HG02840 (cell line): Measurements from ENCODE around the gene DCAF11.

ENCODE experiments used
- ATAC-seq: cut with Tn5 transposase; IDR thresholded peaks from one replicate; pipeline ENCODE4 v1.9.1; 2021; ENCODE audit warnings: mild to moderate bottlenecking, moderate library complexity, moderate number of reproducible peaks; ENCODE audit not compliant: unreplicated experiment, low FRiP score

DCAF11 gene

DNA sequence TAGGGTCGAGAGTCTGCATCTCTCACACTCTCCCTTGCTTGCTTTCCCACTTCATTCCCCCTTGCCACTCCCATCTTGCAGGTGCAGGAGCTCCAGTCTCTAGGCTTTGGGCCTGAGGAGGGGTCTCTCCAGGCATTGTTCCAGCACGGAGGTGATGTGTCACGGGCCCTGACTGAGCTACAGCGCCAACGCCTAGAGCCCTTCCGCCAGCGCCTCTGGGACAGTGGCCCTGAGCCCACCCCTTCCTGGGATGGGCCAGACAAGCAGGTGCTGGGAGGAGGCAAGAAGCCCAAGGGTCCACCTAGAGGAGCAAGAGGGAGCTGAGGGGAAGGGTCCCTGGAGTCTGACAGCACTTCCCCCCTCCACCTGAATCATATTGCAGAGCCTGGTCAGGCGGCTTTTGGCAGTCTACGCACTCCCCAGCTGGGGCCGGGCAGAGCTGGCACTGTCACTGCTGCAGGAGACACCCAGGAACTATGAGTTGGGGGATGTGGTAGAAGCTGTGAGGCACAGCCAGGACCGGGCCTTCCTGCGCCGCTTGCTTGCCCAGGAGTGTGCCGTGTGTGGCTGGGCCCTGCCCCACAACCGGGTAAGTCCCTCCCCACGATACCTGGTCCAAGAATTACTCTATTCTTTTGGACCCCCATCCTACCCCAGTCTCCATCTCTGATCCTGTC lies 37.0 kb downstream of the DCAF11 start:
- ATAC-seq, result no peak

DNA sequence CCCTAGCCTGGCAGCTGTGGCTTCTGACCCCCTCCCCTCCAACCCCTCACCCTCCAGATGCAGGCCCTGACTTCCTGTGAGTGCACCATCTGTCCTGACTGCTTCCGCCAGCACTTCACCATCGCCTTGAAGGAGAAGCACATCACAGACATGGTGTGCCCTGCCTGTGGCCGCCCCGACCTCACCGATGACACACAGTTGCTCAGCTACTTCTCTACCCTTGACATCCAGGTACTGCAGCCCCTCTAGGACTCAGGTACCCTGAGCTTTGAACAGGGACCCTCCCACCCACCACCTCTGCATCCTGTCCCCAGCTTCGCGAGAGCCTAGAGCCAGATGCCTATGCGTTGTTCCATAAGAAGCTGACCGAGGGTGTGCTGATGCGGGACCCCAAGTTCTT lies 40.5 kb downstream of the DCAF11 start:
- no peak for ATAC-seq

DNA sequence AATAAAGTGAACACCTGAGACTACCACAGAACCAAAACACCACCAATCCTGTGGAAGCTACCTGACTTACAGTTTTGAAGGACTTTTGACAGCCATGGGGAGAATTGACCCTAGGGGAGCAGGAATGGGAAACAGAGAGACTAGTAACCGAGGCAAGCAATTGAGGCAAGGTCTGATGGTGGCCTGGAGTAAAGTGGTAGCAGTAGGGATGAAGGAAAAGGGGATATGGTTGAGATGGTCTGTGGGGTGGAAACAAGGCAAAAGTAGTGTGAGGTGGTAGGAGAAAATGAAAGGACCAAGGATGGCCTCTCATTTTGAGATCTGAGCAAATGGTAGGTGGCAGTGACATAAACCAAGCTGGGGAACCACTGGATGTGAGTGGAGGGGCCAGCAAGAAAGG lies 42.3 kb downstream of the DCAF11 start:
- ATAC-seq, result no peak

DNA sequence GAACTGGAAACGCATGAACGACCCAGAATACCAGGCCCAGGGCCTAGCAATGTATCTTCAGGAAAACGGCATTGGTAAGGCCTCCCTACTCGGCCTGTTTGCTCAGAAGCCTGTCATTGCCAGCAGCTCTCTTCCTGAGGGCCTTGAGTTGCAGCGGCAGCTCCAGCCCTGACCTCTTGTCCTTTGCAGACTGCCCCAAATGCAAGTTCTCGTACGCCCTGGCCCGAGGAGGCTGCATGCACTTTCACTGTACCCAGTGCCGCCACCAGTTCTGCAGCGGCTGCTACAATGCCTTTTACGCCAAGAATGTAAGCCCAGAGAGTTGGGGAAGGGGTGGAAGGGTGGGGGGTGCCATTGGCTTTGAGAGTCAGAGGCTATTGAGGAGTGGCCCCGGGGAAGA lies 42.8 kb downstream of the DCAF11 start:
- ATAC-seq, result no peak

DNA sequence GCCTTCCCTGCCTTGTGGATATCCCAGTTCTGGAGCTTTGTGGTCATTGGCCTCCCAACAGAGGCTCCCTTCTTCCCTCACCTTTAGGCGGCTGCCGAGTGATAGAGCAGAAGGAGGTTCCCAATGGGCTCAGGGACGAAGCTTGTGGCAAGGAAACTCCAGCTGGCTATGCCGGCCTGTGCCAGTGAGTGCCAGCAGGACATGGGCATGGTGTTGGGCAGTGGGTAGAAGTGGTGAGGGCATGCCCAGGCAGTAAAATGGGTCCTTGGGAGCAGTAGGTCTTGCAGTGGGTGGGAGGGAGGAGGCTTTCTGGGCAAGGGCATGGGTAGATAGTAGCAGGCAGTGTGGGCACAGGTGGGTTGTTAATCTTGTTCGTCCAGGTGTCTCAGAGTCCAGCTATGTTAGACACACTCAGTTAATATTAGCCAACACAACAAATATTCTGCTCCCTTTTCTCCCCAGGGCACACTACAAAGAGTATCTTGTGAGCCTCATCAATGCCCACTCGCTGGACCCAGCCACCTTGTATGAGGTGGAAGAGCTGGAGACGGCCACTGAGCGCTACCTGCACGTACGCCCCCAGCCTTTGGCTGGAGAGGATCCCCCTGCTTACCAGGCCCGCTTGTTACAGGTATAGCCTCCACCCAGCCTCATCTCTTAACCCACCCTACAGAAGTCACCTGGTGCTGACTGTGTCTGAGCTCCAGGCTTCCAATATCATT lies 45.4 kb downstream of the DCAF11 start:
- no peak for ATAC-seq

DNA sequence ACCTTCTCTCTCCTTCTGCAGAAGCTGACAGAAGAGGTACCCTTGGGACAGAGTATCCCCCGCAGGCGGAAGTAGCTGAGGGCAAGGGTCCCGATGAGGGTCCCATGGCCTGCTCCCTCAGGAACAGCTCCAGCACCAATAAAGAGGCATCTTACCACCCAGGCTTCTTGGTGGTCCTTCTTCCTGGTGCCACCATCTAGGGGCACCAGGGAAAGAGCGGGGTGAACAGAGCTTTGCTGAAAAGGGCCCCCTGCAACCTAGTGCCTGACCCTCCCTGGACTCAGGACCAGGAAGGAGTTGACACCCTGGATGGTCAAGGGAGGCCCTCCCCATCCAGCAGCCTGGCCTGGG lies 45.9 kb downstream of the DCAF11 start:
- peak; percentile 23 for ATAC-seq

DNA sequence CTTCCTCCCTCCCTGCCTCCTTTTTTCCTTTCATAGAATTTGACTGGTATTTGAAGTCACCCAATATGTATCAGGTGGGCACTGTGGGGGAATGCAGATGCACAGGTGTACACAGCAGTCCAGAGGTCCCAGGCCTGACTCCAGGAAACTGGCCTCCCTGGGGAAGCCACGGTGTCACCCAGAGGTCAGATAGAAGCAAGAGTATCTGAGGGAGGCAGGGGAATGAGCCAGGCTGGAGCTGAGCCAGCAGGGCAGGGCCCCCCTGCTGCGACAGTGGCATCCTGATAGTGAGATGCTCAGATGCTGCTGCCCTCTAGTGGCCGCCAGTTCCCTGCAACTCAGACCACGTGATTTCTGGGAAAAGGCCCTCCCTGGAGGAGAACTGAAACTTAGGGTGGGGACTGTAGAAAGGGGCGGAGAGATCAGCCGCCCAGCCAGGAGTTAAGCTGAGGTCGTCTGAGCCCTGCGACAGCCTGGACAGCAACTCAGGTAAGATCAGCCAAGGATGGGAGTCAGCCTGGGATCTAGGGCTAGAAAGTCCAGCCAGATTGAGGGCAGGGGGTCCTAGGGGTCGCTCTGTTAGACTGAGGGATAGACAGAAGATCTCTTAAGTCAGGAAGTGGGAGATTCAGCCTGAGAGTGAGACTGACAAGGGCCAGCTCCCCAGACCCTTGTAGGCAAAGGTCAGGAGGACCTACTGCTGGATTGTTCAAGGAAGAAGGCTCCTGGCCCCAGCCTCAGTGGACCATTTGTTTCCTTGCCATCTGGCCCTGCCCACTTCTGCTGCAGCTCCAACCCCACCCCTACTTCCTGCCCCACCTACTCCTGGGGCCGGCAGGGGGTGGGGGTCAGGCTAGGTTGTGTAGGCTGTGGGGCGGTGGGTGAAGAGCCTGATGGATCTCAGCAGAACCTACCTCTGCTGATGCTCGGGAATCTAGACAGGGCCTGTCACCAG lies 46.5 kb downstream of the DCAF11 start, which contains the start of gene IRF9:
IRF9 (plus strand) TSS at position 416 of the 955 bp plus-strand sequence. CDS start 880 bp downstream, outside the sequence.
- peak; percentile 76 for ATAC-seq

DNA sequence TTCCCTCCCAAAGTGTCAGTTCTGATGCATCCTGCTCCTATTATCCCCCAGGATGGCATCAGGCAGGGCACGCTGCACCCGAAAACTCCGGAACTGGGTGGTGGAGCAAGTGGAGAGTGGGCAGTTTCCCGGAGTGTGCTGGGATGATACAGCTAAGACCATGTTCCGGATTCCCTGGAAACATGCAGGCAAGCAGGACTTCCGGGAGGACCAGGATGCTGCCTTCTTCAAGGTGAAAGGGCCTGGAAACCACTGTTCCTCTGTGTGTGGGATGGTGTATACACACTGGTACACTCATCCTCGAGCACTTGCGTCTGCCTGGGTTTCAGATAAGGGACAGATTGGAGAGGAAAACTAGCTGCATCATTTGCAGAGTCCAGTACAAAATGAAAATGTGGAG lies 47.5 kb downstream of the DCAF11 start:
- no peak for ATAC-seq

DNA sequence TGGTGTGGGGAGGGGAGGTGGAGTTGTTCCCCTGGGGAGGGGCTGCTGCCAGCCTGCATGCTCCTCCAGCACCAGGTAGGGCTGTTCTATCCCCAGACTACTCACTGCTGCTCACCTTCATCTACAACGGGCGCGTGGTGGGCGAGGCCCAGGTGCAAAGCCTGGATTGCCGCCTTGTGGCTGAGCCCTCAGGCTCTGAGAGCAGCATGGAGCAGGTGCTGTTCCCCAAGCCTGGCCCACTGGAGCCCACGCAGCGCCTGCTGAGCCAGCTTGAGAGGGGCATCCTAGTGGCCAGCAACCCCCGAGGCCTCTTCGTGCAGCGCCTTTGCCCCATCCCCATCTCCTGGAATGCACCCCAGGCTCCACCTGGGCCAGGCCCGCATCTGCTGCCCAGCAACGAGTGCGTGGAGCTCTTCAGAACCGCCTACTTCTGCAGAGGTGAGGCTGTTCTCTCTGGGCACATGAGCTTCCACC lies 50.0 kb downstream of the DCAF11 start:
- ATAC-seq, result no peak

DNA sequence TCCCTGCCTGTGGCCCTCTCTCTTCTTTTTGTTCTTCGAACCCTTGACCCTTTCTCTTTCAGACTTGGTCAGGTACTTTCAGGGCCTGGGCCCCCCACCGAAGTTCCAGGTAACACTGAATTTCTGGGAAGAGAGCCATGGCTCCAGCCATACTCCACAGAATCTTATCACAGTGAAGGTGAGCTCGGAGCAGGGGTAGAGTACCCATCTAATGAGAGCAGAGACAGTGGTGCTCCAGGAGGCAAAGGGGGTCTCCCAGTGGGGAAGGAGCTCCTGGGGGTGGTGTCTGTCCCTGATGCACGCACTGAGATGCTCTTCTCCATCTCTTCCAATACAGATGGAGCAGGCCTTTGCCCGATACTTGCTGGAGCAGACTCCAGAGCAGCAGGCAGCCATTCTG lies 51.2 kb downstream of the DCAF11 start:
- ATAC-seq, result no peak

DNA sequence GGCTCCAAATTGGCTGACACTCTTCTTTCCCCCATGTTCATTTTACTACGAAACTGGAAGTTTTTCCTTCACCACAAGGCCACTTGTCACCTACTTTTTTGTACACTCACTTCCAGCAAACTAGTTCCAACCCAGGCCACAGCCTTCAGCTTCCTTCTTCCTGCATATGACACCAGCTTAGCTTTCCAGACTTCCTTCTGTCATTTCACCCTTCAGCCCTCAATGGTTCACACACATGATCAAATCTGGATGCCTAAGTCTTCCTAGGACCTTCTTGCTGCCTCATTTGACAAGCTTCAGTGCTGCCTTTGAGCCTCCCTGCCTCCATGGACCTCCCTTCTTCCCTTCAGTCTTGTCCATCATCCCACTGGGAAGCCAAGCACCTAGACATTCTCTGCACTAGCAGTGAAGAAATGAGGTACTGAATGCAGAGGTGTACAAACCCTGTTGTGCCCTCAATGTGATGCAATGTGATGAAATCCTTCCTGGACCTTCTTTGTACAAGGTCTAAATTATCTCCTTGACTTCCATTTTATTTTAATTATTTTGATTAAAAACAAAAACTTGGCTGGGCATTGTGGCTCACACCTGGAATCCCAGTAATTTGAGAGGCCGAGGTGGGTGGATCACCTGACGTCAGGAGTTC lies 53.0 kb downstream of the DCAF11 start:
- no peak for ATAC-seq

DNA sequence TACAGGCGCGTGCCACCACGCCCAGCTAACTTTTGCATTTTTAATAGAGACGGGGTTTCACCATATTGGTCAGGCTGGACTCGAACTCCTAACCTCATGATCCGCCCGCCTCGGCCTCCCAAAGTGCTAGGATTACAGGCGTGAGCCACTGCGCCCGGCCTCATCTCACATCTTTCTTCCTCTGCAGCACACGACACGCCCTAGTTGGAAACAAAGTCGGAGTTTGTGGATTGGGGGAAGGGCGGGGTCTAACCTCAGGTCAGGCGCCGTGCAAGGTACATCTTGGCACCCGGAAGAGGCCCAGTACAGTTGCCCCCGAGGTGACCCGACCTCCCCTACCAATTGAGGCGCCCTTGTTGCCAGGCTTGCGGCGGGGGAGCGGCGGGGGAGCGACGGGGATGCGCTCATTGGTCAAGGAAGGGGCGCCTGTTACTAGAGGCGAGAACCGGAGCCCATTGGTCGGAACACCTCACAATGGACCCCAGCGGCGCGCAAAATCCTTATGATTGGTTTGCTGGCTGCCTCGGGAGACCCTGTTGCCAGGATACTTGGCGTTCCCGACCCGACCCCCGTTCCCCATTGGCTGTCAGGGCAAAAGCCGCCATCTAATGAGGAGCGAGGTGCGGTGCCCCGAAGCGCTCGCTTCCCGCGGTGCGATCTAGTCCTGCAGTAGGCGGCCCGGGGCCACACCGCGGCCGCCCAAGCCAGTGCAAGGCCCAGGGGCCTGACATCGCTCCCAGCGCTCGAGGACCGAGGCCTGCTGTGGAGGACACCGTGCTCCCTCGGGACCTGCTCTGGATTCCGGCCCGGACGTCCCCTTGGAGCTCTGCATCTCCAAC lies 57.1 kb downstream of the DCAF11 start, which contains the start of gene REC8:
REC8 (plus strand) TSS at position 659 of the 839 bp plus-strand sequence. CDS start 473 bp downstream, outside the sequence.
- peak; percentile 69 for ATAC-seq

DNA sequence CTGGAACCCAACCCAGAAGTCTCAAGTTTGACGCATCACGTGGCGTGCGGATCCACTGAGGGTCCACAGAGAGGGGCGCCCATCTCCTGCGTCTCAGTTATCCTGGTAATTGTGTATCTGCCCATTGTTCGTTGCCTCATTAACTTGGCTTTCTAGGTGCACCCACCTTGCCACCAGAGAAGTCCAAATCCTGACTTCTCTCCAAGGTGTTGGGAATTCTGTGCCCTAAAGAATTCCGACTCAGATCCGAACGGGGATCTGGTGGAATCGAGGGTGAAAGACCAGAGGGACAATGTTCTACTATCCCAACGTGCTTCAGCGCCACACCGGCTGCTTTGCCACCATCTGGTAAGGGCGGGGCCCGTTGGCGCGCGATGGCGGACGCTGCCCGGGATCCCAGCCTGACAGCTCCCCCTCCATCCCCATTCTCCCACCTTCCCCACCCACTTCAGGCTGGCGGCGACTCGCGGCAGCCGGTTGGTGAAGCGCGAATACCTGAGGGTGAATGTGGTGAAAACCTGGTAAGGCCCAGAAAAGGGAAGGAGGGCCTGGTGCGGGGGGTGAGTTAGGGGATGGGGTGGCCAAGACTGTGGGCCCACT lies 57.8 kb downstream of the DCAF11 start:
- ATAC-seq, result no peak

DNA sequence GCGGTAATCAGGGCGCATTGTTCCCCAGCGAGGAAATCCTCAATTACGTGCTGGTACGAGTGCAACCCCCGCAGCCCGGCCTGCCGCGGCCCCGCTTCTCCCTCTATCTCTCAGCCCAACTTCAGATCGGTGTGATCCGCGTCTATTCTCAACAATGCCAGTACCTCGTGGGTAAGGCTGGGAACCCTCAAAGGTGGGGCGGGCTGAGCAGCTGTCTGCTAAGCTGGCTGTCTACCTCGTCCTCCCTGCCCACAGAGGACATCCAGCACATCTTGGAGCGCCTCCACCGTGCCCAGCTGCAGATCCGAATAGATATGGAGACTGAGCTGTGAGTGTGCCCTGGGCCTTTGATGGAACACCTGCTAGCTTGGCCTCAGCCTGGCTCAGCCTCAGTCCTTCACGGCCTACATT lies 58.3 kb downstream of the DCAF11 start:
- no peak for ATAC-seq
